Stimulated activated CD4-positive, alpha-beta T cell treated with anti-CD3 and anti-CD28 coated beads, TNF-alpha, amount 100 ng/mL, for 24 hours (primary cell): ENCODE measurements around the gene SH3BP5.
A peak's percentile ranks its signal among the peaks of the same experiment; 100 is the strongest.

Experiments
- DNase-seq, 3 experiments: peaks; one replicate each; pipeline ENCODE4 v3.0.0-alpha.2; 2020; ENCODE audit warnings: low read depth in 3 of 3

SH3BP5 gene

DNA sequence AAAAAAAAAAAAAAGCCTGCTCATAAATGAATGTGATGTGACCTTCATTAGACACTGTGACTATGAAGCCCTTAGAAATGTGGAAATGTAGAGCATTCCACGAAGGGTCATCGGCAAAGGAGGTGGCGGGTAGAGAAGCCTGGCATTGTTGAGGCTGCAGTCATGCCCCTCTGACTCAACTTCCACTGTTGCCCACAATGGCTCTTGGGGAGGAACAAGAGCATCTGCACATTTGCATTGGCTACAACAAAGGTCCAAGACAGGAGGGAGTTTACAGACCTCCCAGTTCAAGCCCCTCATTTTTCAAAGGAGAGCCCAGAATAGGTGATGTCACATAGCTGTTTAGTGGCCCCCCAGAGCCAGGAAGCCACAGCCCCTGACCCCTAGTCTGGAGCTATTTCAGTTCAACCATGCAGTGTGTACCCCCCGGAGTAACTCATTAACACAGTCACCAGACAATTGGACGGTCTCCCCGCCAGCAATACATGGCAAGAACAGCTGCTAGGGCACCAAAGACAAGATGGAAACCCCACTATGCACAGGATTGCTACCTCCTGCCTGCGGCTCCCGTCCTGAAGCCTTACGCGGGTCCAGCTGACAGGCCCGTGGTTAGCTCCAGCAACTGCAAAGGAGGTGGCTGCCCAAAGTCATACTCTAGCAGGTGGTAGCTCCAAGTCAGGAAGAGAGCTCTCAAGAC is 56.2 kb downstream of the SH3BP5 start:
- no peak for DNase-seq

DNA sequence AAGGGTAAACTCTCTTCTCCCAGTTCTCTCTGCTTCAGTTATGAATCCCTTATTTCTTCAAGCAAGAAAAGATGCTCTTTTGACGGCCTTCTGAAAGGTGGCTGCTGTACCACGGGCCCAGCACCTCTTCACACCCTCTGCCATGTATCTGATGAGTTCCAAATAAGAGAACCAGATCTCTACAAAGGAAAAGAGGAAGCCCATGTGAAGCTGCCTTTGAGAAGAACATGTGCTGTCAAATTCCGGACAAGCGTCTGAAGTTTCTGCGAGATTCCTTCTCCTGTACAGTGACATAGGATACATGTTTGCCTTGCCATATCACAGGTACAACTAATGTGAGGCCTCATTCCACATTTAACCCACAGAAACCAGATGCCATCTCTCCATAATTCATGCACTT is 59.2 kb downstream of the SH3BP5 start:
- DNase-seq: no peak

DNA sequence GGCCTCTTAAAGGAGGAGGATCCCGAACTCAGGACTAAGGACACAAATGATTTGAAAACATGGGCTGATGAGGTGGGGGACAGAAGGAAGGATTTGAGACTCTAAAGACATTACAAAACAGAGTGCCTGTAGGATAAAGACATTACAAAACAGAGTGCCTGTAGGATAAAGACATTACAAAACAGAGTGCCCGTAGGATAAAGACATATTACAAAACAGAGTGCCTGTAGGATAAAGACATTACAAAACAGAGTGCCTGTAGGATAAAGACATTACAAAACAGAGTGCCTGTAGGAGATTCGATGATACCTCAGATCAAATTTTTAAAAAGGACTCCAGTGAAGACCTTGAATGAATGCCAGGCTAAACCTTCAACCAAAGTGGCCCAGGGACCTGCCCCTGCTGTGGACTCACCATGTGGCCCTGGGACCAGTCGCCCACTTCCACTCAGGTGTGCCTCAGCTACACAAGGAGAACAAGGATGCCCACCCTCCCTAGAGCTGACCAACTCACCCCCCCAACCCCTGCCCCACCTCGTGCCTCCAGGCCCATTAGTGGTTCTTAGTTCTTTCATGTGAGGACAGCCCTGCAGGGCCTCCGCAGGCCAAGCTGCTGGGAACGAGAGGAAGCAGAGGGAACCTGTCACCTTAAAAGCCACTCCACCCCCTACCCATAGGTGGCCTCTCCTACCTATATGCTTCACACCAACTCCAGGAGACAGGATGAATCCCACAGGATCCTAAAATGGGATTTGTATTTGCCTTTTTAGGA is 59.8 kb downstream of the SH3BP5 start:
- DNase-seq: no peak

DNA sequence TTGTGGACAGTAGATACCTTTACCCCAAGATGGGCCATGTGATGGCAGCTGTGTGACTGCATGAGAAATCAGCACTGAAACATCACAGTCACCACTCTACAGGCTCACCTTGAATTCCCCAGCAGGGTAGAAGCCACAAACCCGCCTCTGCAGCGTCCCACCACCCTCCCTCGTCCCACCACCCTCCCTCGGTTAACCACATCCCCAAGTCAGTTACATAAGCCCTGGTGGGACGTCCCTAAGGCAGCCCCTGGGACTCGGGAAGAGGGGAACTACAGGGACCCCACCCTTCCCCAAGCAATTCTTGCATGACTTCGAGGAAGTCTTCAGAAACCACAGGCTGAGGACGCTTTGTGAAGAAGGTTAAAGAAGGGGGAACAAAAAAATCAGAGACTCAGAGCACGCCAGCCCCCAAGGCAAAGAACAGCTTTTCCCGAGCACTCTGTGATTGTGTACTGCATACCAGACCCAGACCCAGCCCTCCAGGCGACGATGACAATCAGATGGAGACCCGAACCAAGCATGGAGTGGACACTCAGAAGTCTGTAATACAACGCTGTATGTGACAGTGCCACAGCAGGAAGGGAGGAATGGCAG is 60.5 kb downstream of the SH3BP5 start:
- DNase-seq: peak; percentile 48 to 69 (median 63)

DNA sequence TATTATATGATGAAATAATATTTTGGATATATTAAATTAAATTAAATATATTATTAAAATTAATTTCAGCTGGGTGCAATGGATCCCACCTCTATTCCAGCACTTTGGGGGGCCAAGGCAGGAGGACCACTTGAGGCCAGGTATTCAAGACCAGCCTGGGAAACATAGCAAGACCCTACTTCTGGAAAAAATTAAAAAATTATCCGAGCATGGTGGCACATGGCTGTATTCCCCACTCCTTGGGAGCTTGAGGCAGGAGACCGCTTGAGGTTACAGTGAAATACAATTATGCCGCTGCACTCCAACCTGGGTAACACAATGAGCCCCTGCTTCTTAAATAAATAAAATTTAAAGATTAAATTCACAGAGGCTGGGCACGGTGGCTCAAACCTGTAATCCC is 61.4 kb downstream of the SH3BP5 start:
- DNase-seq: no peak

DNA sequence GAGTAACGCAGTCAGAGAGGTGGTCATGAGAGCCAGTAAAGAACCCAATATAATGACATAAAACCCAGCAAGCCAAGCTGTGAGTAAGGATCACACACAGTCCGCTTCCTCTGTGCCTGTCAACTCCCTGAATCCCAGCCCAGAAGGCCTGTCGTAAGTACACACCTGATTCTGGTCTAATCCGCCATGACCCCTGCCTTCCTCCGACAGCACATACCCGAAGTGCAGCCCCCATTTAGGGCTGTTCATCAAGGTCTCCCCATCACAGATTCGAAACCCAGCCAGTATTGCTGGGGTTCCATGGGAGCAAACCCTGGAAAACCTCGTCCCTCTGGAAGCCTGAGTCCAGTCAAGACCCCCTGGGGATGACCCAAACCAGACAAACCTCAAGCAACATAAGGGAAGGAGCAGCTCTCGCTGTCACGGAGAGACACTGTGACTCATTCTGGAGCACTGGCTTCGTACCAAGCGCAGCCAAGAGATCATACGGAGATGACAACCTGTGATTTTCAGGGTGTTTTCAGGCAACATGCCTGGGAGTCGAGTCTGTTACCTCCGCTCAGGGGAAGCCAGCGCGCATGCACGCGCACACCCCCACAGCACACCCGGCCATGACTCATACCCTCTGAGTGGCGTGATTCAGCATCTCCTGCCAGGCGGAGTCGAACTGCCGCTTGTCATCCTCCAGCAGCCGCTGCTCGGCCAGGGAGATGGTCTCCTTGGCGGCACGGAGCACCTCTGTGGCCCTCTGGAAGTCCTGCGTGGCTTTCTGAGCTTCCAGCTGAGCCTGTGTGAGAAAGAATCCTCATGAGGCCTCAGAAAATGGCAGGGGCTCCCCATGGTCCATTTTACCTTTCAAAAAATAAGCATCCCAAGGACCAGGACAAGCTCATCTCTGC is 63.0 kb downstream of the SH3BP5 start:
- peak; percentile 77 to 87 (median 77) for DNase-seq

DNA sequence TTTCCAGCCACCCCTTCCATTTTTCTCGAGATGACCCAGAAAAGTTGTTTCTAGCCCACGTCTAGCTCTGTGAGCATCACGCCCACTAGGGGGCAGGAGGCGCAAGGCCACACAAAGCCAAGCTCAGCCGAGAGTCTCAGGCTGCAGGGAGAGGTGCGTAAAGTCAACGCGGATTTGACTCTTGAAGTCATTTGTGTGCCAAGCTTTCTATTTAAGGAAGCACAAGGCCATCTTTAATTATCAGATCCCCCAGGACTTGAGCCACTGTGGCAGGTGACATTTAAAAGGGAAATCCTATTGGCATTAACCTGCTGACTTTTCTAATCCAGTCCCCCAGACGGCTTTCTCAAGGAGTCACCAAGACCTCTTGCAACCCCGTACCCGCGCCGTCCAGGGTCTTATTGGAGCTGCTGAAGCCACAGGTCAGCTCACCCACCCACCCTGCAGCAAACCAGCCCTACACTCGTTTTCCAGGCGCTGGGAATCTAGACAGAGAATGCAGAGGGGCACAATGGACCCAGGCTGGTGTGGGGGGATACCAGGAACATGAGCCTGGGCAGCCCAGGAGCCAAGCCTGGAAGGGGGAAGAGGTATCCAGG is 64.3 kb downstream of the SH3BP5 start:
- DNase-seq: peak; percentile 69 to 83 (median 80)

DNA sequence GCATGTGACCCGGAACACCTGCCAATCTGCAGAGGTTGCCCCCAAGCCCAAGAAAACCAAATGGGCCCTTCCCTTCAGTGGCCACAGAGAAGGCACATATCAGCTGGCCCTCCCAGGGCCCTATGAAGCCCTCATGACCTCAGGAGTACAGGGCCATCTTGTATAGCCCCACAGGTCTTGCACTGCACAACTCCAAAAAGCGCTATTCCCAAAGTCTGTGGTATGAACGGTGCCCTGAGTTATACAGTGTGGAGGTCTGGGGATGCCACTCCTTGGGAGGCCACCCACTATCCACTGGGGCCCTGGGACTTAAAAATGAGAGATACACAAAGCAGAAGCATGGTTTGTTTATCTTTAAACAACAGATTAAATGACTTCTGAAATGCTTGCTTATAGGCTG is 64.9 kb downstream of the SH3BP5 start:
- no peak for DNase-seq

DNA sequence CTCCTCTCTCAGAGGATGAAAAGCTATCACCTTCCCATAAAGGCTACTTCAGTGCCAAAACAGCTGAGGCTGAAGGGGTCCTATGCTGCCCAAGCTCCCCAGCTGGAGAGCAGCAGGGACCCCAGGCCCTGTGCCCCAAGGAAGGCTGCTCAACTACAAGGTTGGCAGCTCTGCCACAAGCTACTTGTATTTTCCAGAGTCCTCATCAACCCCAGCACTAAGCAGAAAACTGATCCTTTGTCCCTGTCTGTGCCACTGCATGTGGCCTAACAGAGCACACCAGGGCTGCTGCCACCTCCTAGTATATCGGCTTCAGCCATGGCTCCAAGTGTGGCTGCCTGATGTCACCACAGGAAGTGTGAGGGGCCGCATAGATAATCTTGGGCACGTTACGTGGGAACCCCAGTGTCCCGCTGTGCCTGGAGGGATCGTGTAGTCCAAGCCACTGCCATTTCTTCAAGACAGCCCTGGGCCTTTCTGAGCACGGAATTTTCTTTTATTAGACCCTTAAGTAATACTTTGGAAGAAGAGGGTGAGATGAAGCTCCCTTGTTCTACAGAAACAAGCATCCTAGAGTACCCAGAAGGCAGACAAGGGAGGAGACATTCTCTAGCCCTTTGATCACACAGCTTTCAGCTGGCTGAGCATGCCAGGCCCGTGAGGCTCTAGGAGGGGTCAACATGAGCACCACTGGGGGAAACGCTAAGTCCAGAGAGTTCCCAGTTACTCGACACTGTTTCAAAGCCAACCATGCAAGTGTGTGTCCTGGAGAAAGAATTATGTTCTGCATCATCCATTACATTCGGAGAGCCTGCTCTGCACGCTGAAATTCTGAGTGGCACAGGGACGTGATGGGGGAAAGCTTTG is 65.6 kb downstream of the SH3BP5 start:
- DNase-seq: no peak

DNA sequence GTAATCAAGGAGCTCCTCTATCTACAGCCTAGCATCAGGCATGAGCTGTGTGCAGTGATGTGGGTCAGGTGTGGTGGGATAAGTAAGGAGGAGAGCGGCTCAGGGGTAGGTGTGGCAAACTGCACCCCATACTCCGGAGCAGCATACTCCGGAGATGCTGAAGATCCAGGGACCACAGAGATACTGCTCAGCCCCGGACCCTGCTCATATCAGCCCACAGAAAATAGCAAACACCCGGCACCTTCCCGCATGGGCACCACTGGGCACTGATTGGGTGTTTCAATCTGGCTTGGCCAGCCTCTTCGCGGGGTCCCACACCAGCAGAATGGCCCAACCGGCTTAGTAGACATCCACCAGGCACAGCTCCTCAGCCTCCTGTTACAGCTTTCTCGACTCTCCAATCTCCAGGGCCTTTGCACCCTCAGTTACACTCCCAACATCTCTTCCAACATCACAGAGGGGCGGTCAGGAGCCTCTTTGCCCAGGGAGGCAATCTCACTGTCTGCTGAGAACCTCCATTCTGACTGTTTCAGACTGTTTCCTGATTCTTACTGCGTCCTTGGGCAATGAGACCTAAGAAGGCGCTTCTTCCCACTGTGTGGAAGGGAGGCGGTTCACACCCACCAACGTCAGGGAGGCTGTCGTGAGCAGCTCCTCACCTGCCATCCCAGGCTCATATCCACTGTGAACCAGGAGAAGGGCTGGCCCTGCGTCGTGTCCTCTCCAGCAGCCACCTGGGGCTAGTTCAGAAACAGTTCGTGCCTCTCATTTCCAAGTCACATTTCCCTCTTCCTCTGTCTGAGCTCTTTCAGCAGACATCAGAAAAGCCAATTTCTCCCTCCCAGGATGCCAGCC is 66.5 kb downstream of the SH3BP5 start:
- no peak for DNase-seq

DNA sequence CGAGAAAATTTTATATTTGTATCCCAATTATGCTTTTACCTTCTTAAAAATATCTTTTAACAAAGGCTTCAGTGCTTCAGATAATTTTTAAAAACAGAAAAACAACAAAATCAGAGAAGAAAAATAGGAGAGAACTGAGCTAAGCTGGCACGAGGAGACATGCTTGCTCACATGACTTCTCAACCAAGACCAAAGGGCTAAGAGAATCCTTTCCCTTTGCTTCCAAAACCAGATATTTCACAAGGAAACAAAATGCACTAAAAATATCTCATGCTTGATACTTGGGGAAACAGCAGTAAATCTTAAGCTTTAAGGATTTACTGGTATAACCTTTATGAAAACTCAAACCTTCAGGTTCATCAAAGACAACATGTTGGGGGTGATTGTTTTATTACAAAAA is 67.9 kb downstream of the SH3BP5 start:
- DNase-seq: no peak

DNA sequence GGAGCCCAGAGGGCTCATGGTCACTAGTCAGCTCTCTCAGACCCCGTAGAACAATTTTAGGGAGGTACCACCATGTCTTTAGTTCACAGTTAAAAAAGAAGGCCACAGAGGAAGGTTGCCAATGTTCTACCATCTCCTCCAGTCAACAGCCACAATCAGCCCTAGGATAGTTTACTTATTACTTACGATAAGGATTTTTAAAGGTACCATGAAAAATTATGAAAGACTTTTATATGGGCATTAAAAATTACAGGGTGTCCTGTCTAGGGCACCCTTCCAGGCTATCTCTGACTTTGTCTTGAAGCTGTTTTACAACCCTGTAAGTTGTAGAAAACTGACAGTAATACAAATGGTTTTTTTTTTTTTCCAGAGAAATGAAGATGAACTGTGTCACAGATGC is 68.5 kb downstream of the SH3BP5 start:
- DNase-seq: no peak

DNA sequence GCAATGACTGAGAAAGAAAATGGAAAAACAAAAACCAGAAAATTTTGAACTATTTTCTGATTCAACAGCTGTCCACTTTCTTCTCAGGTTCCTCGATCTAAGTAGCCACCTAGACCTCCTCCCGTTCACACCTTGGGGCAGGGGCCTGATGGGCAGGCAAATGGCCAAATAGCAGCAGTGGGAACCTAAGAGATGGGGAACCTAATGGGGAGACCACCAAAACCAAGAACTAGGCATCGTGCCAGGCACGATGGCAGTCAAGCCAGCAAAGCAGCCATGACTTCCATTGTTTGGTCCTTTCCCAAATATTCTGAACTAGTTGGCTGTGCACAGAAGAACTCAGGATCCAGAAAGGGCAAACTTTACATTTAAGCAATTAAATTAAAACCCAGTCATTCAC is 69.3 kb downstream of the SH3BP5 start:
- DNase-seq: no peak

DNA sequence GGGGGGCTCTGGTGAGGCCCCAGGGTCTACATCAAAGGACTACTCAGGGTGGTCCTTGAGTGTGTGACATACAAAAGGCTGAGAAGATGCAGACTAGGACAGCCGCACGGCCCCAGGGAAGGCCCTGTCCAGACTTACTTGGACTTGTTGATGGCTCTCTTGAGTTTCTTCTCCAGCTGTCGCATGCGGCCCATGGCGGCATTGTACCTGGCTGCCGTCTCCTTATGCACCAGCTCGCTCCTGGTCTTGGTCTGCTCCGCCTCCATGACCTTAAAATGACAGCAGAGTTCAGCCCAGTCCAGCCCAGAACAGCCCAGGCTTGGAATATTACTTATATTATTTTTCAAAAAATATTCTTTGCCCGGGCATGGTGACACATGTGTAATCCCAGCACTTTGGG is 70.4 kb downstream of the SH3BP5 start:
- no peak for DNase-seq

DNA sequence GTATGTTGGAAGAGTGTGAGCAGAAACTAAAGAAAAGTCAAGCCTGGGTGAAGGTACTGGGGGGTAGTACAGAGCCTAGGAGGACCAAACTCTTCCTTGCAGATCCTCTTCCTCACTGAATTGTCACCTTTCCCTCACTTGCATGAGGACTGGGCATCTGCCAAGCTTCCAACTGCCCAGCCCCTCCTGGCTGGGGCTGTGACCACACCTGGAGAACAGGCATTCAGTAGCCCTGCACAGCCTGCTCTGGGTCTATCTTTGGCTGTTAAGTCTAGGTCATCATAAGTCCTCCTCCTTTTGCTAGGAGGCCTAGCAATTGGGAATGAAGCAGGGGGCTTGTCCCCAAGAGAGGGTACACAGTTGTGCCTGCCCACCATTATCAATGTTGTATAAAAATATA is 71.1 kb downstream of the SH3BP5 start:
- no peak for DNase-seq

DNA sequence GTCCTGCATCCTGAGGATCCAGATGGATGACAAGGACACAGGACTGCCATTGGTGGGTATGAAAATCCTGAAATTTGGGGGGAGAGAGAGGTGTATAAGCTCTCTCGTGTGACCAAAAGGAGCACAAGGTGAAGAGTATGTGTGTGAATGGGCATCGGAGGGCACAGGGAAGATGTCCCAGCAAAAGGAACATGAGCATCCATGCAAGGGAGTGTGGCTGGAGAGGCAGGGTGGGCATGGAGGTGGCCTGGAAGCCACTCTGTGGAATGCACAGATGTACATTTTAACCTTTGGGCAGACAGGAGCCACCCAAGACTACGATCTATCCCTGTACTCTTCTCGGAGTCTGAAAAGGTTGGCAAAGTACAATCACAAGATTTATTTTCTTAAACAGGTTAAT is 71.9 kb downstream of the SH3BP5 start:
- DNase-seq: no peak

DNA sequence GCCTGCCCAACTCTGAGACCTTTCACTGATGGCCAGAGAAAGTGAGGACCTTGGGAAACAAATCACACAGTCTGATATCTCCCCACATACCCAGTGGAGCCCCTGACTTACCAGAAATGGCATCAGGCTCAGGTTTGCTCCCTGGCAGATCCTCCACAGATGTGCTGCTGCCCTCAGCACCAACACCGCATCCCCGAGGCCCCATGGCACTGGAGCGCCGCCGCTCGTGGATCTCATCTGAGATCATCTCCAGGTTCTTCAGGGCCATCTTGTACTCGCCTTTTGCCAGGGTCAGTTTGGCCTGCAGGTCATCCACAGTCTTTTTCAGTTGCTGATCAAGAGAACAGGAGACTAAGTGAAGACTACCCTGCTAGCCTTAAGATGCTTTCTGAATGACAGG is 73.7 kb downstream of the SH3BP5 start:
- no peak for DNase-seq

DNA sequence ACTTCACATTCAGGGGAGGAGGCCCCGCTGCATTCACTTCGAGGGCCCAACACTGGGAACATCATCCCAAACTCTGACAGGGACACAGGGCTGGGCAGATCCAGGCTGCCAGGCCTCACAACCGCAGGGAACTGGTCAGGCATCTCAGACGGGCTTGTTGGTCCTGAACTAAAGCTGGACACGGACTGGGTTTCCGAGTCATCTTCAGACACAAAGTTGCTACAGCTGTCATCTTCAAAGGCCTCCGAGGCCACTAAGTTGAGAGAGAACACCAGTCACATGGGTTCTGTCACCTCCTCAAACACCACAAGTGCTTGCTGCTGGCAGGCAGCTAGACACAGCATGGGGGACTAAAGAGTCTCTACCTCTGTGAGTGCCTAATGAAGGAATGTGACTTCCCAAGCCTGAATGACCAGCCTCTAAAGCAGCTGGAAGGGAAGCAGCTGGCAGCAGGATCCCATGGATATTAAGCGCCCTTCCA is 75.5 kb downstream of the SH3BP5 start:
- no peak for DNase-seq

DNA sequence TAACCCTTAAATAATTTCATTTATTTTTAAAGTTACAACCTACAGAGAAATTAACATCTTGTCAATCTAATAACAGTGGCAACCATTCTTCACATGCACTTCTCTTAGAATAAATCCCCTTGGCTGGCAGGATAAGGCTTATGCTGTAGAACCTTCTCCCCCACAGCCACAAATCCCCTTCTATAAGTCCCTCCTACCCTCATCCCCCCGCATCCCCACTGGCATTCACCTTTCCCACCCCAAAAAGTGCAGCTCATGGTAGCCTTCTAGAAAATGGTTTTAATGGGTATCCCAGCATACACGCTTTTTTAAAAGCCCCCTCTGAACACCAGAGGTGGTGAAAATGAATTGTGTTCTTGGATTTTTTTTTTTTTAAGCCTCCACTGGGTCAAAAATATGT is 77.2 kb downstream of the SH3BP5 start:
- DNase-seq: no peak
